SIG-M5 treated with dmso at 0.1 percent for 504 hours (cell line): ENCODE results near the gene FAM25A.

Experiments
- DNase-seq: peaks from one replicate; lab custom pipeline; 2025; ENCODE audit not compliant: unreplicated experiment; lab: John Stamatoyannopoulos, UW

FAM25A gene

GRCh38 chr10:87059401-87059800, 39.3 kb downstream of the FAM25A start:
- DNase-seq = no peak

GRCh38 chr10:87060280-87060928, 40.3 kb downstream of the FAM25A start:
- DNase-seq = no peak

- no peak for DNase-seq
Observed at GRCh38 chr10:87064651-87065050, 44.6 kb downstream of the FAM25A start.

- no peak for DNase-seq
Observed at GRCh38 chr10:87066178-87066577, 46.1 kb downstream of the FAM25A start.

- no peak for DNase-seq
Observed at GRCh38 chr10:87066865-87067264, 46.8 kb downstream of the FAM25A start.

GRCh38 chr10:87068281-87068680, 48.2 kb downstream of the FAM25A start:
- no peak for DNase-seq

- no peak for DNase-seq
Observed at GRCh38 chr10:87072449-87072848, 52.4 kb downstream of the FAM25A start.
